WERI-Rb-1 (cell line): ENCODE results near the gene LRPPRC.

Experiments
- DNase-seq: peaks from one replicate; pipeline ENCODE4 v3.0.0-alpha.2; 2020
- H3K27ac ChIP-seq: fragments of 250-450 bp; sonication (Bioruptor Pico); 2 replicates; pipeline ENCODE4 v1.5.1; 2020; ENCODE audit warnings: mild to moderate bottlenecking, moderate library complexity
- H3K27me3 ChIP-seq: fragments of 250-450 bp; sonication (Bioruptor Pico); 2 replicates; pipeline ENCODE4 v1.5.1; 2021; ENCODE audit warnings: mild to moderate bottlenecking, low read depth, moderate library complexity; ENCODE audit not compliant: insufficient read depth, severe bottlenecking
- H3K36me3 ChIP-seq: fragments of 250-450 bp; sonication (Bioruptor Pico); 2 replicates; pipeline ENCODE4 v1.5.1; 2020; ENCODE audit warnings: mild to moderate bottlenecking, moderate library complexity
- H3K4me3 ChIP-seq: 2 replicates; pipeline ENCODE4 v1.5.1; 2011; ENCODE audit warnings: low read depth, mild to moderate bottlenecking, control low read depth, low read length
- H3K9me3 ChIP-seq: fragments of 250-450 bp; sonication (Bioruptor Pico); 2 replicates; pipeline ENCODE4 v1.5.1; 2021; ENCODE audit warnings: mild to moderate bottlenecking, moderate library complexity; ENCODE audit not compliant: severe bottlenecking
- CTCF ChIP-seq: IDR thresholded peaks from 2 replicates; pipeline ENCODE4 v1.5.1; 2011; ENCODE audit warnings: low read depth, mild to moderate bottlenecking, control low read depth, inconsistent platforms, low read length

The LRPPRC gene

GRCh38 chr2:43898838-43899346, 96.9 kb downstream of the LRPPRC start:
- no peaks in the 10 kb centered on the region for H3K9me3 ChIP-seq
- no peaks in the 10 kb centered on the region for H3K27me3 ChIP-seq
- peaks cover 81% of the 10 kb centered on the region for H3K36me3 ChIP-seq
- DNase-seq: no peak
- TF ChIP-seq CTCF: no peak
- H3K27ac ChIP-seq: no peak overlapping the region
- no peak overlapping the region for H3K4me3 ChIP-seq

GRCh38 chr2:43898134-43898837, 97.5 kb downstream of the LRPPRC start:
- DNase-seq: no peak

GRCh38 chr2:43897492-43897891, 98.3 kb downstream of the LRPPRC start:
- H3K27me3 ChIP-seq: no peaks in the 10 kb centered on the region
- H3K36me3 ChIP-seq: peaks cover 87% of the 10 kb centered on the region
- TF ChIP-seq CTCF: no peak
- H3K27ac ChIP-seq: no peak overlapping the region
- H3K4me3 ChIP-seq: no peak overlapping the region
- H3K9me3 ChIP-seq: no peaks in the 10 kb centered on the region
- DNase-seq: no peak

More at GRCh38 chr2:43898134-43898837, 97.5 kb downstream of the LRPPRC start:
- TF ChIP-seq CTCF: peak; percentile 55
- Histone ChIP-seq H3K4me3 (no peak overlapping the region), H3K9me3 (no peaks in the 10 kb centered on the region), H3K27ac (no peak overlapping the region), H3K27me3 (no peaks in the 10 kb centered on the region), H3K36me3 (peaks cover 84% of the 10 kb centered on the region)

- H3K27ac ChIP-seq: no peak overlapping the region
Observed at GRCh38 chr2:43896906-43897305, 98.9 kb downstream of the LRPPRC start.

GRCh38 chr2:43894743-43895142, 101.0 kb downstream of the LRPPRC start:
- Histone ChIP-seq H3K27me3 (no peaks in the 10 kb centered on the region), H3K27ac (no peak overlapping the region), H3K4me3 (no peak overlapping the region), H3K9me3 (no peaks in the 10 kb centered on the region), H3K36me3 (peaks cover 95% of the 10 kb centered on the region)
- no peak for DNase-seq
- TF ChIP-seq CTCF: no peak

More at GRCh38 chr2:43896906-43897305, 98.9 kb downstream of the LRPPRC start:
- Histone ChIP-seq H3K4me3 (no peak overlapping the region), H3K9me3 (no peaks in the 10 kb centered on the region), H3K36me3 (peaks cover 91% of the 10 kb centered on the region), H3K27me3 (no peaks in the 10 kb centered on the region)
- no peak for DNase-seq
- TF ChIP-seq CTCF: no peak

GRCh38 chr2:43890855-43891254, 104.9 kb downstream of the LRPPRC start:
- DNase-seq: no peak
- H3K36me3 ChIP-seq: peaks cover 92% of the 10 kb centered on the region
- no peak overlapping the region for H3K27ac ChIP-seq
- H3K9me3 ChIP-seq: no peaks in the 10 kb centered on the region
- H3K4me3 ChIP-seq: no peak overlapping the region
- H3K27me3 ChIP-seq: no peaks in the 10 kb centered on the region
- TF ChIP-seq CTCF: no peak
